Activated naive CD8-positive, alpha-beta T cell treated with anti-CD3 and anti-CD28 coated beads, Interleukin-2, amount 50 U/mL, for 24 hours (primary cell): ENCODE measurements around the gene EPN1.

Experiments
- ATAC-seq: fragments of 150-1000 bp; cut with Tn5 transposase; one replicate; pipeline ENCODE4 v1.10.0; 2021
- DNase-seq: peaks from one replicate; pipeline ENCODE4 v3.0.0; 2021
- H3K27ac Mint-ChIP-seq: one replicate; pipeline ENCODE4 v1.8.0; 2021; ENCODE audit warnings: mild to moderate bottlenecking, mixed read lengths
- H3K27me3 Mint-ChIP-seq: one replicate; pipeline ENCODE4 v1.8.0; 2021; ENCODE audit warnings: mixed read lengths
- H3K36me3 Mint-ChIP-seq: one replicate; pipeline ENCODE4 v1.8.0; 2021; ENCODE audit warnings: low read depth, mixed read lengths
- H3K4me1 Mint-ChIP-seq: one replicate; pipeline ENCODE4 v1.8.0; 2021; ENCODE audit warnings: mixed read lengths
- H3K4me3 Mint-ChIP-seq: one replicate; pipeline ENCODE4 v1.8.0; 2021; ENCODE audit warnings: mild to moderate bottlenecking, moderate library complexity, mixed read lengths
- H3K9me3 Mint-ChIP-seq: one replicate; pipeline ENCODE4 v1.8.0; 2021; ENCODE audit warnings: mixed read lengths

Gene EPN1

DNA sequence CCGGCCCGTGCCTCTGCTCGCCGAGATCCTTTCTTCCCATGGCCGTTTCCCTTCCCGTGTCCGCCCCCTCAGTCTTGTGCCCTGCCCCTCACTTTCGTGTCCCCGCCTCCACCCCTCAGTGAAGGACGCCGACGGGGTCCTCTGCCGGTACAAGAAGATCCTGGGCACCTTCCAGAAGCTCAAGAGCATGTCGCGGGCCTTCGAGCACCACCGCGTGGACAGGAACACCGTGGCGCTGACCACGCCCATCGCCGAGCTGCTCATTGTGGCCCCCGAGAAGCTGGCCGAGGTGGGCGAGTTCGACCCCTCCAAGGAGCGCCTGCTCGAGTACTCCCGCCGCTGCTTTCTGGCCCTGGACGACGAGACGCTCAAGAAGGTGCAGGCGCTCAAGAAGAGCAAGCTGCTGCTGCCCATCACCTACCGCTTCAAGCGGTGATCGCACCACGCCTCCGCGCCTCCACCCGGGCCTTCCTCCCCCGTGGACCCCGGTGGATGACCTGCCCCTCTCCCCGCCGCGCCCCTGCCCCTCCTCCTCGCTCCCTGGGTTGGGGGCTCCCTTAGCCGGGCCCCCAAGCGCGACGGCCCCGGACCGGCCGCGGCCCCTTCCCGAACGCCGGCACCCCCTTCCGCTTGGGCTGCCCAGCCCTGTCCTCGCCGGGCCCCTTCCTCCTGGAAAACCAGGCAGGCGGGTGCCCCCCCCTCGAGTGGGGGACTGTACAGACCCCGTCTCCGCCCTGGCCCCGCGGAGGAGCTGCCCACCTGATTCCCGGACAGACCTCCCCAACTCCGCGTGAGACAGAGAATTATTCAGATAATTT lies 22.5 kb upstream of the EPN1 start:
- peaks cover 32% of the 10 kb centered on the region for H3K36me3 Mint-ChIP-seq
- peak overlapping the region; percentile 99 for H3K4me3 Mint-ChIP-seq
- H3K27me3 Mint-ChIP-seq = peaks cover 8% of the 10 kb centered on the region
- H3K27ac Mint-ChIP-seq = no peak overlapping the region
- H3K9me3 Mint-ChIP-seq = no peaks in the 10 kb centered on the region
- peaks cover 60% of the 10 kb centered on the region for H3K4me1 Mint-ChIP-seq
- ATAC-seq (no peak), DNase-seq (no peak)

DNA sequence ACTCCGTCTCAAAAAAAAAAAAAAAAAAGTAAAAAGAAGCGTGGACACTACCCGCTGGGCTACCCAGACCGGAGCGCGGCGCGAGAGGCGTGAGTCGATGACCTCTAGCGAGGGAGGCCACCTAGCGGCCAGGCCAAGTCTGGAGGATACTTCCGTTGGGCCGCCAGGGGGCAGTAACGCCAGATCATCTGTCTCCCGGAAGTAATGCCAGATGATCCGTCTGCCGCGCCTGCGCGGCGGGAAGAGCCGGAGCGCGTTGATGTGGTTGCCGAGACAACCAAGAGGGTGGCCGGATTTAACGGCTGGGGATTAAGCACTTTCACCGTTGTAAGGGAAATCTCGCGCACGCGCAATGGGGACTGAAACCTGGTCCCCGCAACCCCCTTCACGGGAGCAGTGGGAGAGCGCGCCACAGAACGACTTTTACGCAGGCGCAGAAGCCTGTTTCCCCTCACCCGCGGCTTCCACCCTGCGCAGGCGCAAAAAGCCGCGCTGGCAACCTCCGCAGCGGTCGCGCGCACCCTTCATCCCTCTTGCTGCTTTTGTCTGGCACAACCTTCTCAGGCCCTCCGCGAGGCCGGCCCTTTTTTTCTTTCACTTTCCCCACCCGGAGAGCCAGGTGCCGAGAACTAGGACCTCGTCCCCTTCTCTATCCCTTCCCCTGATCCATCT lies 21.2 kb upstream of the EPN1 start:
- Mint-ChIP-seq H3K9me3 (no peaks in the 10 kb centered on the region), H3K36me3 (peaks cover 37% of the 10 kb centered on the region), H3K27ac (peak overlapping the region; percentile 100), H3K4me3 (peak overlapping the region; percentile 99), H3K4me1 (peaks cover 66% of the 10 kb centered on the region), H3K27me3 (peaks cover 8% of the 10 kb centered on the region)
- peak; percentile 98 for DNase-seq
- ATAC-seq = peak; percentile 39

DNA sequence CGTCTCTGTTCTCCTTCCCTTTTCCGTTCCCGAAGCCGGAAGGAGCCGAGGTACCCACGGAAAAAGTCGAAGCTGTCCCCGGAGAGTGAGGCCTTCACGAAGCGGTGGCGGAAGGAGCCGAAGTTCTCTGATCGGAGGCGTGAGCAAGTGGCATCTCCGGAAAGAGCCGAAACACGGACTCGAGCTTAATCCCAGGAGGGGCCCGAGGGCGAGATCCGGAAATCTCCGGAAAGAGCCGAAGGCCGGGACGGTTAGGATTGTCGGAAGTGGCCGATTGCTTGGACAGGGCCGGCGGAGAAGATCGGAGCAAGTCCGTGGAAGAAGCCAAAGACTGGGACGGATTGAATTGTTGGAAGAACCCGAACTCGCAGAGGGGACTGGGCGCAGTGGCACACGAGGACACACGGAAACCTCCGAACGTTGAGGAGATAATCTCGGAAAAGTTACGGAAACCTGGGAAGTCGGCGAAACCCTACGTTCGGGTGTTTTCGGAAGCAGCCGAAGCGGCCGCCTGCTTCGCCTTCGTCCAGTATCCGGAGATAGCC lies 20.6 kb upstream of the EPN1 start:
- peak; percentile 98 for DNase-seq
- Mint-ChIP-seq H3K36me3 (peaks cover 39% of the 10 kb centered on the region), H3K4me1 (peaks cover 64% of the 10 kb centered on the region), H3K27me3 (peaks cover 8% of the 10 kb centered on the region), H3K27ac (peak overlapping the region; percentile 100), H3K4me3 (peak overlapping the region; percentile 99), H3K9me3 (no peaks in the 10 kb centered on the region)
- ATAC-seq = peak; percentile 62

DNA sequence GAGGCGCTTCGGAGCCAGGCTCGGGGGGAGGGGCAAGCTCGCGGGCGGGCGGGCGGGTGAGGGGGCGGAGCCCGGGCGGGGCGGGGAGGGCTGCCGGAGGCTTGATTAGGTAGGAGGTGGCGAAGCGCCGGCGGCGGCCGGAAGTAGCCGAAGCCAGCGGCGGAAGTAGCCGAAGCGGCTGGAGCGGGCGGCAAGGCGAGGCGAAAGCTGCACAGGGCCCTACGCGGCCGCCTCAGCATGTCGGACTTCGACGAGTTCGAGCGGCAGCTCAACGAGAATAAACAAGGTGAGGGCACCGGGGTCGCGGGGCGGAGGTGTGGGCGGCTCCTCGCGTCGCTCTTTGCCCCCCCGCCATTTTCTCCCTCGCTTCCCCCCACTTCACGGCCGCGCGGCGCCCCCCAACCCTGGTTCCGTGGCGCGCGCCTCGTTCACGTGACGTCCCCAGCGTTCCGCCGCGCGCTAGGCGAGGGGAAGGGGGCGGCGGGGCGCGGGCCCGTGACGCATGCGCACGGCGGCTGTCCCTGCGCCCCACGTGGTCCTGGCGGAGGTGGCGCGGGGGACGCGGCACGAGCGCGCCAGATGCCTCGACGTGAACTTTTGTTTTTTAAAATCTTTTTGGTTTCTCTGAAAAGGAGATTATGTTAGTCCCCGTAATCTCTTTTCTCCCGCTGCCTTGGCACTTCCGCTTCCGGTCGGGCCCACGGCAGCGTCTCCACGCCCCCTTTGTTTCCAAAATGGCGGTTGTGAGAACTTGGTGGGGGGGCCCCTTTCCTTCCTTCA lies 20.0 kb upstream of the EPN1 start, which contains the start of gene U2AF2:
TSS of gene U2AF2 (plus strand) at position 168 of the 780 bp plus-strand sequence. CDS start at position 238, 70 bp downstream.
- Mint-ChIP-seq H3K36me3 (peaks cover 41% of the 10 kb centered on the region), H3K4me3 (peak within 1 kb of the TSS; percentile 99), H3K27me3 (peaks cover 8% of the 10 kb centered on the region), H3K4me1 (peaks cover 62% of the 10 kb centered on the region), H3K27ac (peak within 1 kb of the TSS; percentile 100), H3K9me3 (no peaks in the 10 kb centered on the region)
- DNase-seq (peak; percentile 97), ATAC-seq (peak; percentile 48)

- Mint-ChIP-seq H3K27ac (peak overlapping the region; percentile 99), H3K9me3 (no peaks in the 10 kb centered on the region), H3K36me3 (peaks cover 41% of the 10 kb centered on the region), H3K4me3 (peak overlapping the region; percentile 99), H3K27me3 (peaks cover 8% of the 10 kb centered on the region), H3K4me1 (peaks cover 59% of the 10 kb centered on the region)
- DNase-seq = no peak
- no peak for ATAC-seq
Observed at GRCh38 chr19:55655648-55656040, 19.4 kb upstream of the EPN1 start.

GRCh38 chr19:55656552-55656951 lies 18.5 kb upstream of the EPN1 start:
- ATAC-seq (no peak), DNase-seq (no peak)
- H3K4me3 Mint-ChIP-seq = peak overlapping the region; percentile 99
- H3K27me3 Mint-ChIP-seq = peaks cover 8% of the 10 kb centered on the region
- peaks cover 56% of the 10 kb centered on the region for H3K4me1 Mint-ChIP-seq
- H3K9me3 Mint-ChIP-seq = no peaks in the 10 kb centered on the region
- H3K27ac Mint-ChIP-seq = peak overlapping the region; percentile 99
- peaks cover 43% of the 10 kb centered on the region for H3K36me3 Mint-ChIP-seq

- H3K36me3 Mint-ChIP-seq = peaks cover 47% of the 10 kb centered on the region
- ATAC-seq = no peak
Observed at GRCh38 chr19:55656988-55657747, 17.9 kb upstream of the EPN1 start.

GRCh38 chr19:55658846-55659459 lies 16.1 kb upstream of the EPN1 start:
- DNase-seq (no peak), ATAC-seq (no peak)
- Mint-ChIP-seq H3K4me1 (peaks cover 52% of the 10 kb centered on the region), H3K36me3 (peaks cover 59% of the 10 kb centered on the region), H3K27ac (peak overlapping the region; percentile 72), H3K27me3 (peaks cover 4% of the 10 kb centered on the region), H3K9me3 (no peaks in the 10 kb centered on the region), H3K4me3 (peak overlapping the region; percentile 99)

More at GRCh38 chr19:55656988-55657747, 17.9 kb upstream of the EPN1 start:
- Mint-ChIP-seq H3K9me3 (no peaks in the 10 kb centered on the region), H3K4me1 (peaks cover 55% of the 10 kb centered on the region), H3K27ac (peak overlapping the region; percentile 99), H3K27me3 (peaks cover 8% of the 10 kb centered on the region), H3K4me3 (peak overlapping the region; percentile 99)
- DNase-seq = peak; percentile 37

- Mint-ChIP-seq H3K9me3 (no peaks in the 10 kb centered on the region), H3K36me3 (peaks cover 62% of the 10 kb centered on the region), H3K4me1 (peaks cover 47% of the 10 kb centered on the region), H3K4me3 (no peak overlapping the region), H3K27me3 (peaks cover 1% of the 10 kb centered on the region), H3K27ac (peak overlapping the region; percentile 72)
- ATAC-seq = no peak
- no peak for DNase-seq
Observed at GRCh38 chr19:55659822-55660221, 15.2 kb upstream of the EPN1 start.

DNA sequence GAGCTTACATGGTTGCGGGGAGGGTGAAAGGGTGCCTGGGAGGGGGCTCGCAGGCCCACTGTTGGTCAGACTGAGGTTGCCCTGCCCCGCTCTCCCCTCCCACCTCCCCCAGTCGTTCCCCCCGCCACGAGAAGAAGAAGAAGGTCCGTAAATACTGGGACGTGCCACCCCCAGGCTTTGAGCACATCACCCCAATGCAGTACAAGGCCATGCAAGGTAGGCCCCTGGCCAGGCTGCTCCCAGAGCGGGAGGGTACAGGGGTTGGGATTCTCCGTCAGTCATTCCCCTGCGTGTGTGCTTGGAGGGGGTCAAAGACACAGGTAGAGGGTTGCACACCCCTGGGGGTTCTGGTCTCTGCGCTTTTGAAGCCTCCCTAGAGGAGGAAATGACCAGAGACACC lies 14.6 kb upstream of the EPN1 start:
- Mint-ChIP-seq H3K36me3 (peaks cover 63% of the 10 kb centered on the region), H3K27me3 (peaks cover under 1% of the 10 kb centered on the region), H3K9me3 (no peaks in the 10 kb centered on the region), H3K27ac (peak overlapping the region; percentile 52), H3K4me1 (peaks cover 47% of the 10 kb centered on the region), H3K4me3 (no peak overlapping the region)
- DNase-seq (no peak), ATAC-seq (no peak)

DNA sequence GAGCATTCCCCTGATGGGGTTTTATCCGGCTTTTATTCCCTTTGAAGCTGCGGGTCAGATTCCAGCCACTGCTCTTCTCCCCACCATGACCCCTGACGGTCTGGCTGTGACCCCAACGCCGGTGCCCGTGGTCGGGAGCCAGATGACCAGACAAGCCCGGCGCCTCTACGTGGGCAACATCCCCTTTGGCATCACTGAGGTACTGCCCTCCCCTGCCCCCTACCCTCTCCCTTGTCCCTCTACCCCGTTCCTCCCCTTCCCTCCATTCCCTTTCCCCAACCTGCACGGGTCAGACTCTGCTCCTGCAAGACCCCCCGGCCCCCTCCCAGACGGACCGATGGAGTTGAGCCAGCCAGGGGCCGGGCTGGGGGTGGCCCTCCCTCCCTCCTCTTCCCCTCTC lies 14.0 kb upstream of the EPN1 start:
- peaks cover 42% of the 10 kb centered on the region for H3K4me1 Mint-ChIP-seq
- peaks cover 60% of the 10 kb centered on the region for H3K36me3 Mint-ChIP-seq
- ATAC-seq = no peak

GRCh38 chr19:55661826-55662225 lies 13.2 kb upstream of the EPN1 start:
- Mint-ChIP-seq H3K4me1 (peaks cover 35% of the 10 kb centered on the region), H3K27ac (peak overlapping the region; percentile 36), H3K36me3 (peaks cover 53% of the 10 kb centered on the region), H3K9me3 (no peaks in the 10 kb centered on the region), H3K27me3 (no peaks in the 10 kb centered on the region), H3K4me3 (no peak overlapping the region)
- no peak for DNase-seq
- no peak for ATAC-seq

More for the DNA sequence above, 14.0 kb upstream of the EPN1 start:
- no peak for DNase-seq
- H3K9me3 Mint-ChIP-seq = no peaks in the 10 kb centered on the region
- no peak overlapping the region for H3K4me3 Mint-ChIP-seq
- H3K27me3 Mint-ChIP-seq = no peaks in the 10 kb centered on the region
- no peak overlapping the region for H3K27ac Mint-ChIP-seq

- no peak overlapping the region for H3K27ac Mint-ChIP-seq
- H3K9me3 Mint-ChIP-seq = no peaks in the 10 kb centered on the region
- H3K4me1 Mint-ChIP-seq = peaks cover 16% of the 10 kb centered on the region
- H3K27me3 Mint-ChIP-seq = no peaks in the 10 kb centered on the region
- ATAC-seq = no peak
- peaks cover 49% of the 10 kb centered on the region for H3K36me3 Mint-ChIP-seq
- no peak overlapping the region for H3K4me3 Mint-ChIP-seq
- DNase-seq = no peak
Observed at GRCh38 chr19:55663846-55664536, 11.0 kb upstream of the EPN1 start.
